Measurements from ENCODE around the gene ALDH3A2.

DNA sequence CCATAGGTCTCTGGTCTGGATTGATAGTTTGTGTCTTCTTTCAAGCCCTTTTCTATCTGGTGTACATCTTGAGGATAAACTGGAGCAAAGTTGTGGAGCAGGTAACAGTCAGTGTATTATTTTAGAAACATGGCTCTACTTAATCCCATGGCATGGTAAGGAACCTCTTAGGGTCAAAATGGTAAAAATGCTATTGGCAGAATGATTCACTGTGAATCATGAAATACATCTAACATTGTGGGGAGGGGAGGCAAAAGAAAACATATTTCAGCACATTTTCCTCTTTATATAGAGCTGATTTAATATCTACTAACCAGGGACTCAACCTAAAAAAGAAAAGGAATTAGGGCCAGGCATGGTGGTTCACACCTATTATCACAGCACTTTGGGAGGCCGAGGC is 17.9 kb upstream of the ALDH3A2 start:
- TF ChIP-seq, protein P1, sequence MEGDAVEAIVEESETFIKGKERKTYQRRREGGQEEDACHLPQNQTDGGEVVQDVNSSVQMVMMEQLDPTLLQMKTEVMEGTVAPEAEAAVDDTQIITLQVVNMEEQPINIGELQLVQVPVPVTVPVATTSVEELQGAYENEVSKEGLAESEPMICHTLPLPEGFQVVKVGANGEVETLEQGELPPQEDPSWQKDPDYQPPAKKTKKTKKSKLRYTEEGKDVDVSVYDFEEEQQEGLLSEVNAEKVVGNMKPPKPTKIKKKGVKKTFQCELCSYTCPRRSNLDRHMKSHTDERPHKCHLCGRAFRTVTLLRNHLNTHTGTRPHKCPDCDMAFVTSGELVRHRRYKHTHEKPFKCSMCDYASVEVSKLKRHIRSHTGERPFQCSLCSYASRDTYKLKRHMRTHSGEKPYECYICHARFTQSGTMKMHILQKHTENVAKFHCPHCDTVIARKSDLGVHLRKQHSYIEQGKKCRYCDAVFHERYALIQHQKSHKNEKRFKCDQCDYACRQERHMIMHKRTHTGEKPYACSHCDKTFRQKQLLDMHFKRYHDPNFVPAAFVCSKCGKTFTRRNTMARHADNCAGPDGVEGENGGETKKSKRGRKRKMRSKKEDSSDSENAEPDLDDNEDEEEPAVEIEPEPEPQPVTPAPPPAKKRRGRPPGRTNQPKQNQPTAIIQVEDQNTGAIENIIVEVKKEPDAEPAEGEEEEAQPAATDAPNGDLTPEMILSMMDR (IDR thresholded peaks at IDR 0.05): no peak
- no peak for TF ChIP-seq EZH2 (IDR thresholded peaks at IDR 0.05)
- no peak for TF ChIP-seq EZH2phosphoT487 (IDR thresholded peaks at IDR 0.05)

Data from neural progenitor cell (in vitro differentiated cells).